HL-60 (cell line): ENCODE results near the gene POU2F1.

ENCODE experiments used
- POLR2AphosphoS5 ChIP-seq: IDR thresholded peaks from 2 replicates; pipeline ENCODE4 v1.6.1; 2012; ENCODE audit warnings: low read depth
- TF ChIP-seq, protein P1 (sequence below): IDR thresholded peaks from one replicate; pipeline ENCODE4 v1.5.1; 2011; ENCODE audit warnings: low read length, control low read depth, inconsistent platforms; ENCODE audit not compliant: insufficient read depth

DNA sequence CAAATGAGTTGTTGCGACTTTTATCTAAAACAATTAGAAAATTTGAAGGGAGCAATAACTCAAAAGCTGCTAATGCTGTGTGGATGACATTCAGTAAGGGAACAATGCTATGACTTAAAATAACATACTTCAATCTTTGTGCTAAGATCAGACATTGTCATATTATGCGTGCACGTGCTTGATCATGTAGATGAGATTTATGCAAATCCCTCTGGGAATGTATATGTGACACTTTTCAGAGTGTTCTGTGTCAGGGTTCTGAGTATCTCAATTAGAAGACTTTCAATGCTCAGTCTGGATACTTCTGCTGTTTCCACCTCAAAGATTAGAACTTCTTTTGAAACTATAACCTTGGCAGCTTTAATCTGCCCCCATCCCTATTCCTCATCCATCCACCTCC, 18.6 kb upstream of the POU2F1 start:
- TF ChIP-seq, protein P1, sequence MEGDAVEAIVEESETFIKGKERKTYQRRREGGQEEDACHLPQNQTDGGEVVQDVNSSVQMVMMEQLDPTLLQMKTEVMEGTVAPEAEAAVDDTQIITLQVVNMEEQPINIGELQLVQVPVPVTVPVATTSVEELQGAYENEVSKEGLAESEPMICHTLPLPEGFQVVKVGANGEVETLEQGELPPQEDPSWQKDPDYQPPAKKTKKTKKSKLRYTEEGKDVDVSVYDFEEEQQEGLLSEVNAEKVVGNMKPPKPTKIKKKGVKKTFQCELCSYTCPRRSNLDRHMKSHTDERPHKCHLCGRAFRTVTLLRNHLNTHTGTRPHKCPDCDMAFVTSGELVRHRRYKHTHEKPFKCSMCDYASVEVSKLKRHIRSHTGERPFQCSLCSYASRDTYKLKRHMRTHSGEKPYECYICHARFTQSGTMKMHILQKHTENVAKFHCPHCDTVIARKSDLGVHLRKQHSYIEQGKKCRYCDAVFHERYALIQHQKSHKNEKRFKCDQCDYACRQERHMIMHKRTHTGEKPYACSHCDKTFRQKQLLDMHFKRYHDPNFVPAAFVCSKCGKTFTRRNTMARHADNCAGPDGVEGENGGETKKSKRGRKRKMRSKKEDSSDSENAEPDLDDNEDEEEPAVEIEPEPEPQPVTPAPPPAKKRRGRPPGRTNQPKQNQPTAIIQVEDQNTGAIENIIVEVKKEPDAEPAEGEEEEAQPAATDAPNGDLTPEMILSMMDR = no peak
- TF ChIP-seq POLR2AphosphoS5 = no peak
